Keratinocyte (primary cell): ENCODE measurements around the gene SURF6.

Source experiments
- EZH2 ChIP-seq: IDR thresholded peaks from one replicate; pipeline ENCODE4 v1.6.1; 2012; ENCODE audit warnings: inconsistent platforms, mild to moderate bottlenecking, low read length, moderate library complexity
- TF ChIP-seq, protein P1 (sequence below), 3 experiments: IDR thresholded peaks in 1 of 3; conservative IDR thresholded peaks in 1 of 3; optimal IDR thresholded peaks in 1 of 3; 2 replicates in 2 of 3; 3 replicates in 1 of 3; pipeline versions ENCODE3 to v1.5.1; 2011; ENCODE audit warnings: low read length in 3 of 3, mild to moderate bottlenecking in 3 of 3, moderate library complexity in 2 of 3, control low read depth in 1 of 3, inconsistent platforms in 1 of 3; ENCODE audit not compliant: insufficient read depth in 2 of 3; ENCODE audit errors: extremely low read depth in 1 of 3

DNA sequence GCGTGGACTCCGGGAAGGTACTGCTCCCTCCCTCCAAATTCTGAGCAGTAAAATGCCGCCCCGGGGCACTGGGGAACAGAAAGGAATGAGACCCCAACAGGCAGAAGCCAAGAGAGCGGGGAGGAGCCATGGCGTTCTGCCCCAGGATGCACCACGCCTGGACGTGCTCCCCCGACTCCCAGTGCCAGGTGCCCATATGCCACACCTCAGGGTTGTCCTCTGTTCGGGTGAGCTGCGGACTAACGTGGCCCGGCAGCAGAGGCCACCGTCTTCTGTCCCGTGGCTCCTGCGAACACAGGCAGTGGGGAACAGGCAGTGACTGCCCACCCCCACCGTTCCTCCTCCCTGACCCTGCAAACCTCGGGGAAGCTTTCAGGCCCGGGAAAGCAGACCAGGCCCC, 4.8 kb downstream of the SURF6 start:
- TF ChIP-seq, protein P1, sequence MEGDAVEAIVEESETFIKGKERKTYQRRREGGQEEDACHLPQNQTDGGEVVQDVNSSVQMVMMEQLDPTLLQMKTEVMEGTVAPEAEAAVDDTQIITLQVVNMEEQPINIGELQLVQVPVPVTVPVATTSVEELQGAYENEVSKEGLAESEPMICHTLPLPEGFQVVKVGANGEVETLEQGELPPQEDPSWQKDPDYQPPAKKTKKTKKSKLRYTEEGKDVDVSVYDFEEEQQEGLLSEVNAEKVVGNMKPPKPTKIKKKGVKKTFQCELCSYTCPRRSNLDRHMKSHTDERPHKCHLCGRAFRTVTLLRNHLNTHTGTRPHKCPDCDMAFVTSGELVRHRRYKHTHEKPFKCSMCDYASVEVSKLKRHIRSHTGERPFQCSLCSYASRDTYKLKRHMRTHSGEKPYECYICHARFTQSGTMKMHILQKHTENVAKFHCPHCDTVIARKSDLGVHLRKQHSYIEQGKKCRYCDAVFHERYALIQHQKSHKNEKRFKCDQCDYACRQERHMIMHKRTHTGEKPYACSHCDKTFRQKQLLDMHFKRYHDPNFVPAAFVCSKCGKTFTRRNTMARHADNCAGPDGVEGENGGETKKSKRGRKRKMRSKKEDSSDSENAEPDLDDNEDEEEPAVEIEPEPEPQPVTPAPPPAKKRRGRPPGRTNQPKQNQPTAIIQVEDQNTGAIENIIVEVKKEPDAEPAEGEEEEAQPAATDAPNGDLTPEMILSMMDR (optimal IDR thresholded peaks at IDR 0.05 in 1 of 3, IDR thresholded peaks at IDR 0.05 in 1 of 3, conservative IDR thresholded peaks at IDR 0.05 in 1 of 3; ENCODE audit: extremely low read depth in 1 of 3, insufficient read depth in 2 of 3, low read length in 3 of 3): no peak
- TF ChIP-seq EZH2: no peak
